SU-DHL-6 (cell line): Measurements from ENCODE around the gene MYLK3.

ENCODE experiments used
- H2AFZ ChIP-seq: fragments of 200-600 bp; sonication (generic); 2 replicates; pipeline ENCODE4 v1.6.1; 2014; ENCODE audit warnings: low read depth, mild to moderate bottlenecking, moderate library complexity, mixed read lengths, antibody characterized with exemption, low read length; ENCODE audit not compliant: severe bottlenecking
- H3F3A ChIP-seq: fragments of 200-600 bp; shearing (Covaris generic); 2 replicates; pipeline ENCODE4 v1.6.0; 2016; ENCODE audit warnings: antibody characterized with exemption, mild to moderate bottlenecking; ENCODE audit not compliant: insufficient read depth
- H3K27ac ChIP-seq: fragments of 200-600 bp; sonication (generic); 2 replicates; pipeline ENCODE4 v1.5.1; 2016; ENCODE audit warnings: low read depth, mild to moderate bottlenecking, low read length, moderate library complexity, mixed read lengths
- H3K27me3 ChIP-seq: fragments of 200-600 bp; sonication (generic), shearing (Covaris generic); 2 replicates; pipeline ENCODE4 v1.6.0; 2014; ENCODE audit warnings: mild to moderate bottlenecking, low read length
- H3K36me3 ChIP-seq: fragments of 200-600 bp; sonication (generic); 2 replicates; pipeline ENCODE4 v1.6.1; 2014; ENCODE audit warnings: mild to moderate bottlenecking, low read length, mixed read lengths
- H3K4me2 ChIP-seq: fragments of 300-600, 200-600 bp; shearing (Covaris generic), sonication (generic); 2 replicates; pipeline ENCODE4 v1.6.0; 2014; ENCODE audit warnings: low read length, low read depth, mild to moderate bottlenecking; ENCODE audit not compliant: poor library complexity, severe bottlenecking
- H3K4me3 ChIP-seq: fragments of 200-600 bp; sonication (generic); 2 replicates; pipeline ENCODE4 v1.5.1; 2014; ENCODE audit warnings: antibody characterized with exemption, low read length, mild to moderate bottlenecking, mixed read lengths; ENCODE audit not compliant: insufficient read depth, poor library complexity, severe bottlenecking
- H3K79me2 ChIP-seq: fragments of 200-600 bp; sonication (generic); 2 replicates; pipeline ENCODE4 v1.6.1; 2014; ENCODE audit warnings: mild to moderate bottlenecking, low read length, moderate library complexity; ENCODE audit not compliant: insufficient read depth
- H3K9ac ChIP-seq: fragments of 200-600 bp; sonication (generic); 2 replicates; pipeline ENCODE4 v1.7.0; 2014; ENCODE audit warnings: mild to moderate bottlenecking, low read length
- H3K9me2 ChIP-seq: fragments of 200-600 bp; sonication (generic); replicated peaks from 2 replicates; pipeline ENCODE4 v1.6.1; 2014; ENCODE audit warnings: low read length; ENCODE audit not compliant: insufficient read depth
- H3K9me3 ChIP-seq: fragments of 200-600 bp; sonication (generic); 2 replicates; pipeline ENCODE4 v1.6.1; 2014; ENCODE audit warnings: low read length, mixed read lengths; ENCODE audit not compliant: insufficient read depth
- H4K20me1 ChIP-seq: fragments of 200-600 bp; sonication (generic); 2 replicates; pipeline ENCODE4 v1.6.1; 2014; ENCODE audit warnings: low read depth, mild to moderate bottlenecking, antibody characterized with exemption, low read length, moderate library complexity, mixed read lengths
- CTCF ChIP-seq: fragments of 200-600 bp; sonication (generic); IDR thresholded peaks from one replicate; pipeline ENCODE4 v1.5.1; 2017; ENCODE audit warnings: antibody characterized with exemption, mild to moderate bottlenecking, low read length, moderate library complexity; ENCODE audit not compliant: insufficient read depth, poor library complexity, severe bottlenecking
- EZH2phosphoT487 ChIP-seq: fragments of 200-600 bp; sonication (generic), shearing (Covaris generic); conservative IDR thresholded peaks from 2 replicates; pipeline ENCODE4 v1.6.1; 2018; ENCODE audit warnings: mild to moderate bottlenecking, antibody characterized with exemption, low read length, moderate library complexity, mixed read lengths

The MYLK3 gene

DNA sequence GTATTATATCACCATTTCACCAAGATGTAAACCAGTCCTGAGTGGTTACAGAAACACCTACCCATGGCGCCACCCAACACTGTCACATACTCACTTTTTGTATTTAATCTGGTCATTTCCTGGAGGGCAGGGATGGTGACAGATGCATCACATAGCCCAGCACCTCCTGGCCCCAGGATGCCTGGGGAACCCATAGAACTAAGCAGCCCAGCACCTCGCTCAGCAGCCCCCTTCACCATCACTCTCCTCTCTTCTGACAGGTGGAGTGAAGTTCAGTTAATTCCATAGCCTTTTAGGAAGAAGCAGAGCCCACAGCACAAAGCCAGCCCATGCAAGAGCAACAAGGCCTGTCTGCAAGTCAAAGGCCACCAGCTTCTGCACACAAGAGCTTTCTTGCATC lies 27.5 kb downstream of the MYLK3 start:
- no peaks in the 10 kb centered on the region for H3K36me3 ChIP-seq
- TF ChIP-seq EZH2phosphoT487 (no peak), CTCF (no peak)
- H3K4me3 ChIP-seq: no peak overlapping the region
- no peaks in the 10 kb centered on the region for H3K27me3 ChIP-seq
- H3K9me2 ChIP-seq: no peaks in the 10 kb centered on the region
- H3K79me2 ChIP-seq: no peaks in the 10 kb centered on the region
- H3K4me2 ChIP-seq: no peak overlapping the region
- H4K20me1 ChIP-seq: no peaks in the 10 kb centered on the region
- peaks cover 6% of the 10 kb centered on the region; the same call in 1 of the 2 replicates for H3K9me3 ChIP-seq
- no peak overlapping the region for H3K9ac ChIP-seq
- no peak overlapping the region for H2AFZ ChIP-seq
- no peak overlapping the region for H3K27ac ChIP-seq
- no peaks in the 10 kb centered on the region for H3F3A ChIP-seq

DNA sequence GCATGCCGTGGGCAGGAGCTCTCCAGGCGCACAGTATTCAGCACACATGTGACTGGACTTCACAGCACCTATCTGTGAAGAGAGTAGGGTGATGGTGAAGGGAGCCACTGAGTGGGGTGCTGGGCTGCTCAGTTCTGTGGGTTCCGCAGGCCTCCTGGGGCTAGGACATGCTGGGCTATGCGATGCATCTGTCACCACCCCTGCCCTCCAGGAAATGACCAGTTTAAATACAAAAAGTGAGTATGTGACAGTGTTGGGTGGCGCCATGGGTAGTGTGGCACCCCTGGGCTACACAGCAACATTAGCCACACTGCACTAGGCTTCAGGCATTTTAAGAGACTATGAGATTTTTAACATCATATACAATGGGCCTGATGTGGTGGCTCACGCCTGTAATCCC lies 28.6 kb downstream of the MYLK3 start:
- Histone ChIP-seq H3F3A (no peaks in the 10 kb centered on the region), H3K9me2 (no peaks in the 10 kb centered on the region), H3K27ac (no peak overlapping the region), H3K4me3 (no peak overlapping the region), H3K9ac (no peak overlapping the region), H4K20me1 (no peaks in the 10 kb centered on the region), H3K27me3 (no peaks in the 10 kb centered on the region), H3K79me2 (no peaks in the 10 kb centered on the region), H3K36me3 (no peaks in the 10 kb centered on the region), H3K9me3 (peaks cover 4% of the 10 kb centered on the region; the same call in 1 of the 2 replicates), H3K4me2 (no peak overlapping the region), H2AFZ (no peak overlapping the region)
- TF ChIP-seq CTCF (no peak), EZH2phosphoT487 (no peak)

DNA sequence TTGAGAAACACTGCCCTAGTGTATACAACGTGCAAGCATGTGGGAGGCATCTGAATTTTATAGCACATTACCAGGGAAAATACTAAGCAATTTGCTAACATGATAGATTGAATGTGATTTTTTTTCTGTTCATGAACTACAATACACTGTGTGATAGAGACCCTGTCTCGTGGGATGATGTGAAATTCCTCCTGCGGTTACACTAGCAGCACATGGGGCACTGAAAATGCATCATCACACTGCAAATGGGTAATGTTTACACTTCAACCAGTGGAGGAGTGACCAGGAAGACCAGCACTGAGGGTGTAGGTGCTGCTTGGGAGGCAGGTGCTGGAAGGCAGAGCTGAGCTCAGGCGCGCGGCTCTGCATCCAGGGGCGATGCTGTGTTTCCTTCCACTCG lies 29.9 kb downstream of the MYLK3 start:
- Histone ChIP-seq H3K9me3 (no peaks in the 10 kb centered on the region), H2AFZ (no peak overlapping the region), H3F3A (no peaks in the 10 kb centered on the region), H4K20me1 (no peaks in the 10 kb centered on the region), H3K36me3 (no peaks in the 10 kb centered on the region), H3K4me2 (no peak overlapping the region), H3K4me3 (no peak overlapping the region), H3K79me2 (no peaks in the 10 kb centered on the region), H3K9me2 (no peaks in the 10 kb centered on the region), H3K27me3 (no peaks in the 10 kb centered on the region), H3K27ac (no peak overlapping the region), H3K9ac (no peak overlapping the region)
- TF ChIP-seq EZH2phosphoT487 (no peak), CTCF (no peak)

- Histone ChIP-seq H3K4me3 (no peak overlapping the region), H3K79me2 (no peaks in the 10 kb centered on the region), H3K36me3 (no peaks in the 10 kb centered on the region), H3F3A (no peaks in the 10 kb centered on the region), H3K27me3 (no peaks in the 10 kb centered on the region), H2AFZ (no peak overlapping the region), H3K9ac (no peak overlapping the region), H3K4me2 (no peak overlapping the region), H3K9me3 (no peaks in the 10 kb centered on the region), H3K27ac (no peak overlapping the region), H3K9me2 (no peaks in the 10 kb centered on the region), H4K20me1 (no peaks in the 10 kb centered on the region)
- no peak for TF ChIP-seq CTCF
- no peak for TF ChIP-seq EZH2phosphoT487
These were observed 30.5 kb downstream of the MYLK3 start for GRCh38 chr16:46717692-46718091.
